GM20000 (cell line): Measurements from ENCODE around the gene RNF141.

Source experiments
- DNase-seq: peaks from one replicate; pipeline ENCODE4 v3.0.0; 2012; ENCODE audit warnings: low spot score
- TF ChIP-seq, protein P1 (sequence below): IDR thresholded peaks from 2 replicates; pipeline ENCODE4 v1.5.1; 2012; ENCODE audit warnings: mild to moderate bottlenecking, control low read depth; ENCODE audit errors: extremely low read depth, missing control alignments

Gene RNF141, protein sequence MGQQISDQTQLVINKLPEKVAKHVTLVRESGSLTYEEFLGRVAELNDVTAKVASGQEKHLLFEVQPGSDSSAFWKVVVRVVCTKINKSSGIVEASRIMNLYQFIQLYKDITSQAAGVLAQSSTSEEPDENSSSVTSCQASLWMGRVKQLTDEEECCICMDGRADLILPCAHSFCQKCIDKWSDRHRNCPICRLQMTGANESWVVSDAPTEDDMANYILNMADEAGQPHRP

DNA sequence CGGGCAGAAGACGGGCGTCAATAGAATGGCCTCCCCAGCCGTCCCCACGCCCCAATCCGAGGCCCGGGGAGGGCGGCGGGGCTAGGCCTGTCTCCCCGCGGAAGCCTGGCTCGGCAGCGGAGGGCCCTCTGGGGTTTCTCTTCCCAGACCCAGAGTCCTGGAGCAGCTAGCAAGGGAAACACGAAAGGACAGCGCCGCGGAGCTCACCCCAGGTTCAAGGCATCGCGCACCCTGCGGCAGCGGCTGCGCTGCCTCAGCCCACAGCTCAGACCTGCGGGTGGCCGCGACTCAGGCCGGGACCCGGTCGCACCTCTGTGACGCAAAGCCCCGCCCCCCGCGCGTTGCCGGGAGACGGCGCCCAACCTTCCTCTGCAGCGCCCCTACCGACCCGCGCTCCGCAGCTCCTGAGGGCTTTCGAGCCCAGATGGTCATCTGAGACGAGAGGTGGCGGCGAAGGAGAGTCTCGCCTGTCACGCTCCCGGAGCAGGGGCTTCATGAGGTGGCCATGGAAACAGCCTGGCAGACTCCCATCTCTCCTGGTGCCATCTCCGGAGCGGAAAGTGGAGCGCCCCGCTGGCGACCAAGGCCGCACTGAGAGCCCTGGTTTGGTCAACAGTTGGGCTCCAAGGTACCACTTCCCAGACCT, at the start of gene RNF141:
Gene RNF141, minus strand, starts transcription at position 273 of the 646 bp plus-strand sequence. CDS start 7,029 bp downstream, outside the sequence.
- TF ChIP-seq, protein P1, sequence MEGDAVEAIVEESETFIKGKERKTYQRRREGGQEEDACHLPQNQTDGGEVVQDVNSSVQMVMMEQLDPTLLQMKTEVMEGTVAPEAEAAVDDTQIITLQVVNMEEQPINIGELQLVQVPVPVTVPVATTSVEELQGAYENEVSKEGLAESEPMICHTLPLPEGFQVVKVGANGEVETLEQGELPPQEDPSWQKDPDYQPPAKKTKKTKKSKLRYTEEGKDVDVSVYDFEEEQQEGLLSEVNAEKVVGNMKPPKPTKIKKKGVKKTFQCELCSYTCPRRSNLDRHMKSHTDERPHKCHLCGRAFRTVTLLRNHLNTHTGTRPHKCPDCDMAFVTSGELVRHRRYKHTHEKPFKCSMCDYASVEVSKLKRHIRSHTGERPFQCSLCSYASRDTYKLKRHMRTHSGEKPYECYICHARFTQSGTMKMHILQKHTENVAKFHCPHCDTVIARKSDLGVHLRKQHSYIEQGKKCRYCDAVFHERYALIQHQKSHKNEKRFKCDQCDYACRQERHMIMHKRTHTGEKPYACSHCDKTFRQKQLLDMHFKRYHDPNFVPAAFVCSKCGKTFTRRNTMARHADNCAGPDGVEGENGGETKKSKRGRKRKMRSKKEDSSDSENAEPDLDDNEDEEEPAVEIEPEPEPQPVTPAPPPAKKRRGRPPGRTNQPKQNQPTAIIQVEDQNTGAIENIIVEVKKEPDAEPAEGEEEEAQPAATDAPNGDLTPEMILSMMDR = peak; percentile 89
- peak; percentile 98 for DNase-seq

DNA sequence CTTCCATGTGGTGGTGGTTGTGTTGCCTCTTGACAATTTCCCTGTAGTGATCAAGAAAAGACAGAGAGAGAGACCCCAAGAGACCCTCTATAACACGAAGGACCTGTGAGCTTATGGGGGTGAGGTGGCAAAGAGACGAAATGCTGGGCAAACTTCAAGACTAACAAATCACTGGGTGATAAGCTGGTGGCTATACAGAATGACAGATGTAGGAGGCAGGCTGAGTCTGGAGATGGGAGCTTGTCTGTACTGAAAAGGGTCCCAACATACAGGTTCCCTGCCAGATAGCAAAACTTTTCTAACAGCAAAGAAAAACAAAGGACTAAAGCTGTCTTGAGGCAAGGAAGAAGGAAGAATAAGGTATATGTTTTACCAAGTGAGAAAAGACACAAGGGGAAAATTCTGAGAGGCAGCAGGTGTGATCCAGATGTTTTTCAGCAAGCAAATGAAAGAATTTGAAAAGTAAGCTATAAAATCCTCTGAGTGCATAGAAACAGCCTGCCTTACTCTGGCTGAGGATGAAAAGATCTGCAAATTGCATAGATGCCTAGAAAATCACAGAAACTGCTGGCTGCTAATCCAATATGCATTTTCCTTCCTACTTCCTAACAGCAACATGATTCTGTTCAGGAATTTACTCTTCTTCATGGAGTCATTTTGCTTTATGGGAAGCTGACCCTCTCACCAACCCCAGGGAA, 49.4 kb upstream of the RNF141 start:
- DNase-seq = no peak
- TF ChIP-seq, protein P1 = no peak

DNA sequence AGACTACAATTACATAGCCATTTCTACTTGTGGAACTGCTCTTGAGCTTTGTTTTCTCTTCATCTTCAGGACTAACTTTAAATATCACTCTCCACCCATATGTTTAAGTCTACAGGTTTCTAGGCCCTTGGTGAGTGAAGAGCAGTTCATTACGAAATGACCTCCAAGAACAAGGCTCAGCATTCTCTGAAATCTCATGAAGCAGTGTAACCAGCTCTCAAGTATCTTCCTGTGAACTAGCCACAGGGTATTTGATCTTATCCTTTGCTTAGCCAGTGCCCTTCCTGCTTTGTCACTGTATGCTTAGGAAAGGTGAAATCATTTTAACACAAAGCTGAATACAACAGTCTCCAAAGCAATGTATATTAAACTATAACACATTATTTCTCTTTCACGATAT, 47.9 kb upstream of the RNF141 start:
- TF ChIP-seq, protein P1 = no peak
- no peak for DNase-seq

DNA sequence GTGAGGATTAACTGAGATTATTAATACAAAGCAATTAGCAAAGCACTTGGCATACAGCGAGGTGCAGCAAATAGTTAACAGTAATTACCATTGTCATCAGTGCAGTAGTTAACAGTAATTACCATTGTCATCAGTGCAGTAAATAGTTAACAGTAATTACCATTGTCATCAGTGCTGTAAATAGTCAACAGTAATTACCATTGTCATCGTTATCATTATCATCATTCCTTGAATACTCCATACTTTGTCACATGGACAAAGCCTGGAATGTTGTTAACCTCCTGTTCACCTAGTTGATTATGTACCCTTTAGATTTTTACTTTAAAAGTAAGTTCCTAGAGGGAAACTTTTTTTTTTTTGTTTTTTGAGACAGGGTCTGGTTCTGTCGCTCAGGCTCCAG, 47.0 kb upstream of the RNF141 start:
- DNase-seq = no peak
- TF ChIP-seq, protein P1 = no peak

DNA sequence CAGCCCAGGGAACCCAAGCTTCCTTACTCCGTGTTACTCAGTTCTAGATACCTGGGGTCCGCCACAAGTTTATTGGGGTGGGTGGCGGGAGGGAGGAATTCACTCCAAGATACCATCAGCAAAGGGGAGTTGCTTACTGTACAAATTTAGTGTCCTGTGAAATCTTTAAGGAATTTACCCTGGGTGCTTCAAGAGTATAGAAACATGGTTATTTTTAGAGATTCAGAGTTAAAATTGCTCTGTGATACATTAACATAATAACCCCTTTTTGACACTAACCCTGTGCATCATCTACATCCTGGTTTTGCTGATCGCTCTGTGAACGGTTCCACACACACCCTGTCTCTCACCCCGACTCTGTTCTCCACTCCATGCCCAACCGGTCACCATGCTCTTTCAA, 46.4 kb upstream of the RNF141 start:
- TF ChIP-seq, protein P1 = no peak
- no peak for DNase-seq

DNA sequence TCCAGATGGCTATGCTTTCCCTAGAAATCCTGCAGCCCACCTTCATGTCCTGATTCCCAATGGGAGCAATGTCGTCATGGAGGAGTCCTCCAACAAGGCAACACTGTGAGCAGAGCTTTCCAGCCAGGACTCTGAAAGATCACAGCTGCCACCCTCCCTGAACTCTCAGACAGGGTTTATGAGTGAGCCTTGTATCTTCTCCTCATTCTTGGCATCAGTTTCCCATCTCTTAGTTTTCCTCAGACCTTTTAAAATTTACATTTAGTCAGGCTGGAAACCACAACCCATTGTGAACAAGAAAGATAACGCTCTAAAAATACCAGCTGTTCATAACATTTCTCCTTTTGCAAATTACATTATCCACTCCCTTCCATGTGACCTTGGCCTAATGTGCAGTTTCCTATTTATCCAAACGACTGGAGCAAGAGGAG, 43.1 kb upstream of the RNF141 start:
- TF ChIP-seq, protein P1 = no peak
- no peak for DNase-seq

DNA sequence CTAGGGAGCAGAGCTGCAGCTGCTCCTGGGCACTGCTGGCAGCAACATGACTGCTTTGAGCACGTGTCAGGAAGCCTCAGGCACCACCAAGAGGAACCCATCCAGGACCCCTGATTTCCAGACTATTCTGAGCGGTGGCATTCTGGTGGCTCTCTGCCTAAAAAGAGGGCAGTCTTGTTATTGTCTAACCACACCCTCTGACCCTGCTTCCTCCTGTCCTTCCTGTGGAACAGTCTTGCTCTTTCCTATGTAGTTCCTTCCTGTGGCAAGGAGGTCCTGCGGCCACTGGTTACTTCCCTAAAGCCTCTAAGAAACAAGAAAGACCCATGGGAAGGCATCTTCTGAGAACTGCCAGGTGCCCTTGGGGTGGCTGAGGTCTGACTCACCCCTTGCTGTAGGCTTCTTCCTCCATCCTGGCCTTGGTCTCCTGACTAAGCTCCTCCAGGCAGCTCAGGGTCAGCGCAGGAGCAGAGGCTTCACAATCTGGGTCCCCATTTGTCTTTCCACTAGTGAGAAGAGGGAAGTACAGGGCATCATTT, 40.6 kb upstream of the RNF141 start:
- TF ChIP-seq, protein P1 = no peak
- DNase-seq = no peak
